Ishikawa (cell line): Measurements from ENCODE around the gene BRK1.

Experiments used
- CEBPB ChIP-seq: IDR thresholded peaks from 2 replicates; pipeline ENCODE4 v1.6.1; 2012
- TAF1 ChIP-seq: IDR thresholded peaks from 2 replicates; pipeline ENCODE4 v1.6.1; 2012; ENCODE audit warnings: low read depth, mild to moderate bottlenecking

DNA sequence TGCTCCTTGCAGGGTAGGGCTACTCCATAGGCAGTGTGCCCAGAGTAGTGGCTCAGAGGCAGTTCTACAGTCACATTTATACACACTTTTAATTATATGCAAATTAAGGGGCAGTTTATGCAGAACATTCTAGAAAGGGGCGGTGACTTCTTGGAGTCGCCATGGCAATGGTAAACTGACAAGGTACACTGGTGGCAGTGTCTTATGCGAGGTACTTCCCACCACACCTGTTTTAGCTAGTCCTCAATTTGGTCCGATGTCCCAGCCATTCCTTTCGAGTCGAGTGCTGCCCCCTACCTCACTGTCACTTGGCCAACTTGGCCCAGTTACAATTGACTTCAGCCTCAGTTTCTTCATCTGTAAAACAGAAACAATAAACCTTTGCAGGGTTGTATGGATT is 45.5 kb downstream of the BRK1 start:
- TF ChIP-seq CEBPB (no peak), TAF1 (no peak)
